Type B pancreatic cell (in vitro differentiated cells): Measurements from ENCODE around the gene ARPC5. TPM values are rescaled to one million over a fixed set of nuclear protein-coding genes. Genes with fewer than 3 reads are reported as not detected.

Experiments
- DNase-seq: peaks from one replicate; pipeline ENCODE4 v3.0.0; 2021; ENCODE audit warnings: mixed read lengths; ENCODE audit not compliant: unreplicated experiment; ENCODE audit errors: extremely low spot score
- H3K27ac Mint-ChIP-seq: 2 replicates; pipeline ENCODE4 v1.8.0; 2021; ENCODE audit warnings: mild to moderate bottlenecking, mixed read lengths
- H3K27me3 Mint-ChIP-seq: 2 replicates; pipeline ENCODE4 v1.8.0; 2021; ENCODE audit warnings: mixed read lengths
- H3K36me3 Mint-ChIP-seq: 2 replicates; pipeline ENCODE4 v1.8.0; 2021; ENCODE audit warnings: mixed read lengths
- H3K4me1 Mint-ChIP-seq: one replicate; pipeline ENCODE4 v1.8.0; 2021; ENCODE audit warnings: mixed read lengths; ENCODE audit not compliant: unreplicated experiment
- H3K4me3 Mint-ChIP-seq: 2 replicates; pipeline ENCODE4 v1.8.0; 2021; ENCODE audit warnings: mild to moderate bottlenecking, mixed read lengths
- H3K9me3 Mint-ChIP-seq: 2 replicates; pipeline ENCODE4 v1.8.0; 2021; ENCODE audit warnings: mixed read lengths
- CTCF ChIP-seq: fragments of 200-600 bp; sonication (generic); conservative IDR thresholded peaks from 2 replicates; pipeline ENCODE4 v1.5.0; 2021; ENCODE audit warnings: antibody characterized with exemption, mild to moderate bottlenecking
- total RNA-seq: library from RNA; stranded (reverse); gene quantifications from 2 replicates; pipeline ENCODE4 v1.2.1, GENCODE V29; 2021; ENCODE audit warnings: low replicate concordance

The ARPC5 gene
- total RNA-seq, 1 donor from 2014 or later, result 83.5 TPM

DNA sequence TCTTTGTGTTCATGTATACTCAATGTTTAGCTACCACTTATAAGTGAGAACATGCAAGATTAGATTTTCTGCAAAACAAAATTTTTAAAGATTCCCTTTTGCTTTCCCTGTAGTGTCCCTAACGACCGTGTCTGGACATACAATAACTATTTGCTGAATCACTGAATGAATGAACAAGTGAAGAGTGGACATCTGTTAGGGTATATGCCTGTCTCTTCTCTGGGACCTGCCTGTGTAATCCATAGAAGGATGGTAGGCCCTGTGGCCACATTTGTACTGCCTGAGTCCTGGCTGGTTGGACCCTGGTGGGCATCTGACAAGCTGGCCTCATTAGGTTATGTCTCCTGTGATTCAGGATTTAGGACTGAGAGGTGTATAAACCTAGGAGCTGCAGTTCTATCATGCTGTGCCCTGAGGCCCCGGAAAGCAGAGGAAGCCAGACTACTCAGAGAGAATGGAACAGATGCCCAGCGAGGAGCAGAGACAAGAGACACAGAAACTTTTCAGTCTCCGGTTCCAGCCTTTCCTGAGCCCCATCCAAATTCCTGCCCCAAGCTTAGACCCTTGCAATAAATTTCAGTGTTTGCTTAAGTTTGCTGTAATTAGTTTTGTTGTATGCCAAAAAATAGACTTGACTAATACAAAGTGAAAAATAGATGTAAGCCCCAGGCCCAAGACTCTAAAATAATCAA is 37.8 kb downstream of the ARPC5 start:
- H3K9me3 Mint-ChIP-seq, result peaks cover 4% of the 10 kb centered on the region
- no peaks in the 10 kb centered on the region for H3K36me3 Mint-ChIP-seq
- H3K27ac Mint-ChIP-seq, result no peak overlapping the region
- no peak for DNase-seq
- no peak overlapping the region for H3K4me3 Mint-ChIP-seq
- H3K27me3 Mint-ChIP-seq, result peaks cover 4% of the 10 kb centered on the region
- peaks cover 24% of the 10 kb centered on the region for H3K4me1 Mint-ChIP-seq
- no peak for TF ChIP-seq CTCF

DNA sequence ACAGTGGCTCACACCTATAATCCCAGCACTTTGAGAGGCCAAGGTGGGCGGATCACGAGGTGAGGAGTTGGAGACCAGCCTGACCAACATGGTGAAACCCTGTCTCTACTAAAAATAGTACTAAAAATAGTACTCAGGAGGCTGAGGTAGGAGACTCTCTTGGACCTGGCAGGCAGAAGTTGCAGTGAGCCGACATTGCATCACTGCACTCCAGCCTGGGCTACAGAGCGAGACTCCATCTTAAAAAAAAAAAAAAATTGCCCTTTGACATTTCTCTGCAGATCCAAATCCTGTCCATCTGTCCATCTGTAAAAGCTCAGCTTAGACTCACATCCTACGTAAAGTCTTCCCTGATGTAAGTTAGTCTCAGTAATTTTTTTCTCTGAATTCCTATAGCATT is 39.1 kb downstream of the ARPC5 start:
- no peaks in the 10 kb centered on the region for H3K36me3 Mint-ChIP-seq
- H3K4me3 Mint-ChIP-seq, result no peak overlapping the region
- DNase-seq, result no peak
- peaks cover 24% of the 10 kb centered on the region for H3K4me1 Mint-ChIP-seq
- H3K27me3 Mint-ChIP-seq, result peaks cover 4% of the 10 kb centered on the region
- H3K9me3 Mint-ChIP-seq, result peaks cover 4% of the 10 kb centered on the region
- no peak for TF ChIP-seq CTCF
- no peak overlapping the region for H3K27ac Mint-ChIP-seq

DNA sequence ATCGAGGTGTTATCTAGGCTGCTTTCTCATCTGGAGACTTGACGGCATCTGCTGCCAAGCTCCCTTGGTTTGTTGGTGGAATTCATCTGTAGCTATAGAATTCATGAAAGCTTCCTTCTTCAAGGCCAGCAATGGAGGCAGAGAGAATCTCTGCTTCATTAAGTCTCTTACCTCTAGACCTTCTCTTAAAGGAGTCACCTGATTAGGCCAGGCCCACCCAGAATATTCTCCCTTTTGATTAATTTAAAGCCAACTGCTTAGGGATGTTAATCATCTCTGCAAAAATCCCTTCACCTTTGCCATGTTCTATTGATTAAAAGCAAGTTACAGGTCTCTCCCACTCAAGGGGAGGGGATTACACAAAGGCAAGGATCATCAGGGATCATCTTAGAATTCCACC is 40.0 kb downstream of the ARPC5 start:
- Mint-ChIP-seq H3K27ac (no peak overlapping the region), H3K4me1 (peaks cover 24% of the 10 kb centered on the region), H3K4me3 (no peak overlapping the region), H3K9me3 (no peaks in the 10 kb centered on the region), H3K27me3 (peaks cover 4% of the 10 kb centered on the region), H3K36me3 (no peaks in the 10 kb centered on the region)
- TF ChIP-seq CTCF, result no peak
- DNase-seq, result no peak

GRCh38 chr1:183593356-183593755 is 42.2 kb downstream of the ARPC5 start:
- TF ChIP-seq CTCF, result no peak
- peak overlapping the region; percentile 8 for H3K27ac Mint-ChIP-seq
- peaks cover 4% of the 10 kb centered on the region for H3K27me3 Mint-ChIP-seq
- H3K4me3 Mint-ChIP-seq, result no peak overlapping the region
- H3K4me1 Mint-ChIP-seq, result peaks cover 23% of the 10 kb centered on the region
- H3K9me3 Mint-ChIP-seq, result no peaks in the 10 kb centered on the region
- no peak for DNase-seq
- no peaks in the 10 kb centered on the region for H3K36me3 Mint-ChIP-seq

DNA sequence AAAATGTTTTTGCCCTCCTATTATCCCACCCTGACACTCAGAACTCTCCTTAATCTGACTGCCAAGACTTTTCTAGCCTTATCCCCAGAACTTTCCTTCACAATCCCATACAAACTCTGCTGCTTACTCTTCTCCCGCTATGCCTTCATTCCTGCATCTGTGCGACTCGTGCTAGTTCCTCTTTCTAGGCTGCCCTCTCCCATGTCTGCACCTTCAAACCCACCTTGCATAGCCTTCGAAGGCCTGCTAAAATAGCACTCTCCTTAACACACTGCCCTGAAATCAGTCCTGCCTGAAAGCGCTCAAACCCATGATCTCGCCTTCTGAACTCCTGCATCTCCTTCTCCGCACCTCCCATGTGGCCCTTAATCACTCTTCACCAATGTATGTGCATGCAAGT is 42.9 kb downstream of the ARPC5 start:
- DNase-seq, result no peak
- peaks cover 19% of the 10 kb centered on the region for H3K4me1 Mint-ChIP-seq
- H3K27me3 Mint-ChIP-seq, result peaks cover 4% of the 10 kb centered on the region
- no peak overlapping the region for H3K4me3 Mint-ChIP-seq
- no peaks in the 10 kb centered on the region for H3K9me3 Mint-ChIP-seq
- no peaks in the 10 kb centered on the region for H3K36me3 Mint-ChIP-seq
- no peak overlapping the region for H3K27ac Mint-ChIP-seq
- TF ChIP-seq CTCF, result no peak
